CD14-positive monocyte (primary cell): ENCODE measurements around the gene RPS6KA2. TPM values are rescaled to one million over a fixed set of nuclear protein-coding genes. Genes with fewer than 3 reads are reported as not detected.
"Not testable (repeated sequence)": the region's sequence is repeated elsewhere in the genome, so short reads cannot be mapped to it uniquely, and the experiment has no call there.

Source experiments
- DNase-seq, 3 donors: peaks; one replicate each; pipeline ENCODE4 v3.0.0-alpha.2; 2011 to 2022
- H2AFZ ChIP-seq: 2 replicates; pipeline ENCODE4 v1.6.0; 2012; ENCODE audit warnings: mild to moderate bottlenecking, low read depth, low read length, inconsistent platforms; ENCODE audit not compliant: insufficient read depth, poor library complexity, severe bottlenecking
- H3K27ac ChIP-seq, 2 donors: 1 replicate in 1 of 2; 2 replicates in 1 of 2; pipeline ENCODE4 v1.5.1; 2012 to 2013; ENCODE audit warnings: low read length in 2 of 2, control low read depth in 1 of 2, inconsistent platforms in 1 of 2, low read depth in 1 of 2, mild to moderate bottlenecking in 1 of 2
- H3K27me3 ChIP-seq, 2 donors: one replicate each; pipeline versions ENCODE4 v1.6.0 to v1.6.1; 2011 to 2013; ENCODE audit warnings: low read length in 2 of 2; ENCODE audit not compliant: control insufficient read depth in 2 of 2, insufficient read depth in 2 of 2
- H3K36me3 ChIP-seq, 2 donors: replicated peaks in 1 of 2; 1 replicate in 1 of 2; 2 replicates in 1 of 2; pipeline versions ENCODE4 v1.5.1 to v1.6.1; 2012 to 2013; ENCODE audit warnings: low read length in 2 of 2, control low read depth in 1 of 2, inconsistent platforms in 1 of 2, mild to moderate bottlenecking in 1 of 2; ENCODE audit not compliant: insufficient read depth in 2 of 2, control insufficient read depth in 1 of 2
- H3K4me1 ChIP-seq, 2 donors: 1 replicate in 1 of 2; 2 replicates in 1 of 2; pipeline versions ENCODE4 v1.5.1 to v1.6.1; 2012 to 2013; ENCODE audit warnings: low read length in 2 of 2, control low read depth in 1 of 2, inconsistent platforms in 1 of 2, mild to moderate bottlenecking in 1 of 2, moderate library complexity in 1 of 2; ENCODE audit not compliant: insufficient read depth in 2 of 2, control insufficient read depth in 1 of 2
- H3K4me2 ChIP-seq: replicated peaks from 2 replicates; pipeline ENCODE3; 2012; ENCODE audit warnings: low read length, moderate library complexity, mild to moderate bottlenecking; ENCODE audit not compliant: poor library complexity, severe bottlenecking; ENCODE audit errors: extremely low read depth
- H3K4me3 ChIP-seq, 3 experiments: fragments of 200-600 bp in 1 of 3; sonication (generic) in 1 of 3; replicated peaks in 1 of 3; 1 replicate in 2 of 3; 2 replicates in 1 of 3; pipeline ENCODE4 v1.5.1; 2011 to 2013; ENCODE audit warnings: low read length in 3 of 3, mild to moderate bottlenecking in 3 of 3, control low read depth in 2 of 3, low read depth in 2 of 3, inconsistent platforms in 1 of 3, moderate library complexity in 1 of 3
- H3K79me2 ChIP-seq: 2 replicates; pipeline ENCODE4 v1.6.0; 2012; ENCODE audit warnings: mild to moderate bottlenecking, control low read depth, inconsistent platforms, low read length, moderate library complexity; ENCODE audit not compliant: insufficient read depth
- H3K9ac ChIP-seq: 2 replicates; pipeline ENCODE4 v1.6.0; 2017; ENCODE audit warnings: low read length, mild to moderate bottlenecking; ENCODE audit not compliant: insufficient read depth, poor library complexity, severe bottlenecking
- H3K9me3 ChIP-seq, 2 donors: replicated peaks in 1 of 2; 1 replicate in 1 of 2; 2 replicates in 1 of 2; pipeline versions ENCODE4 v1.5.1 to v1.6.1; 2012 to 2013; ENCODE audit warnings: low read length in 2 of 2, control low read depth in 1 of 2; ENCODE audit not compliant: control insufficient read depth in 1 of 2, insufficient read depth in 1 of 2
- H4K20me1 ChIP-seq: 2 replicates; pipeline ENCODE4 v1.6.0; 2012; ENCODE audit warnings: mild to moderate bottlenecking, low read length, control low read depth, moderate library complexity; ENCODE audit not compliant: insufficient read depth
- H3K27ac Mint-ChIP-seq, 7 donors: one replicate each; pipeline ENCODE4 v1.8.0; 2020; ENCODE audit warnings: mild to moderate bottlenecking in 7 of 7, mixed read lengths in 7 of 7, moderate library complexity in 6 of 7, inconsistent platforms in 2 of 7
- H3K27me3 Mint-ChIP-seq, 3 donors: one replicate each; pipeline ENCODE4 v1.8.0; 2021 to 2022; ENCODE audit warnings: low read depth in 3 of 3, mild to moderate bottlenecking in 3 of 3, mixed read lengths in 3 of 3, moderate library complexity in 3 of 3, inconsistent platforms in 1 of 3
- H3K36me3 Mint-ChIP-seq, 2 donors: one replicate each; pipeline ENCODE4 v1.8.0; 2020; ENCODE audit warnings: mixed read lengths in 2 of 2, inconsistent platforms in 1 of 2, mild to moderate bottlenecking in 1 of 2
- H3K4me1 Mint-ChIP-seq: one replicate; pipeline ENCODE4 v1.8.0; 2020; ENCODE audit warnings: mild to moderate bottlenecking, mixed read lengths
- H3K4me3 Mint-ChIP-seq, 2 donors: one replicate each; pipeline ENCODE4 v1.8.0; 2020; ENCODE audit warnings: mild to moderate bottlenecking in 2 of 2, mixed read lengths in 2 of 2, moderate library complexity in 1 of 2
- H3K9me3 Mint-ChIP-seq, 7 donors: one replicate each; pipeline ENCODE4 v1.8.0; 2020 to 2022; ENCODE audit warnings: mixed read lengths in 7 of 7, mild to moderate bottlenecking in 6 of 7, moderate library complexity in 6 of 7, inconsistent platforms in 2 of 7
- CTCF ChIP-seq: fragments of 200-600 bp; IDR thresholded peaks from one replicate; pipeline ENCODE4 v1.8.0; 2022; ENCODE audit warnings: antibody characterized with exemption, mild to moderate bottlenecking
- WGBS: methylation state at CpG from one replicate; pipeline ENCODE4 v1.1.5; 2013; ENCODE audit warnings: missing lambda C conversion rate; ENCODE audit not compliant: insufficient coverage; 5-methylcytosine and 5-hydroxymethylcytosine counted together
- intact Hi-C, 2 donors: fragments of 100-400 bp; cut with micrococcal nuclease; formaldehyde crosslinking; loops; one replicate each; pipeline versions ENCODE4 v1.15.0 to v1.15.1; 2023
- polyA plus RNA-seq, 3 donors: library from polyadenylated mRNA; depleted of rRNA in 1 of 3; unstranded in 2 of 3; stranded (reverse) in 1 of 3; fragments of 300-500 nt in 2 of 3; fragments of >200 nt in 1 of 3; fragmentation: Illumina TruSeq in 2 of 3; gene quantifications; 1 replicate in 2 of 3; 2 replicates in 1 of 3; pipeline ENCODE4 v1.2.3, GENCODE V29; 2012 to 2021

RPS6KA2 gene
- polyA plus RNA-seq, 3 donors = 1.4 to 3.1 (median 1.9) TPM

DNA sequence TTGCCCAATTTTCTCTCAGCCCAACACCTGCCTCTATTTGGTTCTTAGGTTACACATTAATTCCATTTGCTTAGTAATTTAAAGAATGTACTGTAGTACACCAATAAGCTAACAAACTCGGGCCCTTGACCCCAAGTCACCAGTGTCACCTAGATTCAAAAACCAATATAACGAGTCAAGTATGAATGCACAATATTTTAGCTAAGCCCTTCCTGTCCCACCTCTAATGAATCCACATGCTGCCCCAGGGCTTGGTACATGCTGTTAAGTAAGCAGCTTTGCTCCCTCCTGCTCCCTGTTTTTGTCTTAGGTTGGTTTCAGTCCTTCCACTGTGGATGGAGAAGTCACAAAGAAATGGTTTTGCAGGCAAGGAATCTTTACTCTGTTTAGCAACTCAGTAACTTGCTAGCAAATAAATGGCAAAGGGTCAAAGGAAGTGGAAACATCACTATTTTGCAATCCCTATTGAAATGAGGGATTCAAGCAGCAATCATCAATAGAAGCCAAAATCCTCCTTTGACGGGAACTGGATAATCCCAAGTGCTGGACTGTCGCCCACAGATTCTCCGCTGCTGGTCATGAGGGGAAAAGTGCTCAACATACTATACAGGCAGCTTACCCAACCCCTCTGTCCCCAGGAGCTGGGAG, 239.3 kb downstream of the RPS6KA2 start:
- no peak for DNase-seq
- TF ChIP-seq CTCF = no peak
- Histone ChIP-seq H3K9ac (no peak overlapping the region), H3K36me3 (no peaks in the 10 kb centered on the region), H3K4me3 (no peak overlapping the region), H3K27me3 (no peaks in the 10 kb centered on the region), H3K4me1 (peaks cover 7 to 13% of the 10 kb centered on the region in 2 donors), H3K79me2 (peaks cover under 1% of the 10 kb centered on the region), H2AFZ (no peak overlapping the region), H3K27ac (no peak overlapping the region), H4K20me1 (no peaks in the 10 kb centered on the region), H3K4me2 (no peak overlapping the region), H3K9me3 (no peaks in the 10 kb centered on the region)
- WGBS = 94% methylated on average over 2 of the region's 5 CpGs
- peak overlapping the region in 2 of 7 donors; percentile 41 to 76 for H3K27ac Mint-ChIP-seq
- peaks cover 27% of the 10 kb centered on the region for H3K4me1 Mint-ChIP-seq
- H3K4me3 Mint-ChIP-seq = no peak overlapping the region
- peaks cover 0 to 9% (median 3%) of the 10 kb centered on the region in 3 donors for H3K27me3 Mint-ChIP-seq
- no peaks in the 10 kb centered on the region for H3K9me3 Mint-ChIP-seq
- no peaks in the 10 kb centered on the region for H3K36me3 Mint-ChIP-seq
- intact Hi-C loops = loop anchor here in 1 of 2 donors (10.0 kb wide), 1 partner anchor 237 kb away; the partner anchor contains the start of gene RPS6KA2

DNA sequence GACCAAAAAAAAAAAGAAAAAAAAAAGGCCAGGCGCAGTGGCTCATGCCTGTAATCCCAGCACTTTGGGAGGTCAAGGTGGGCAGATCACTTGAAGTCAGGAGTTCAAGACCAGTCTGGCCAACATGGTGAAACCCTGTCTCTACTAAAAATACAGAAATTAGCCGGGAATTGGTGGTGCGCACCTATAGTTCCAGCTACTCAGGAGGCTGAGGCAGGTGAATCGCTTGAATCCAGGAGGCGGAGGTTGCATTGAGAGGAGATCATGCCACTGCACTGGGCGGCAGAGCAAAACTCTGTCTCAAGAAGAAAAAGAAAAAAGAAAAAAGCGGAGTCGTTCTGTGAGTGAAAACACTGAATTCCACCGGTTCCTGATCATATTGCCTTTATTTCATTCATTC, 240.0 kb downstream of the RPS6KA2 start:
- not testable (repeated sequence) for H3K79me2 ChIP-seq, H3K4me2 ChIP-seq, H2AFZ ChIP-seq, H3K27ac ChIP-seq, H3K9me3 ChIP-seq, H3K4me3 ChIP-seq, H3K27me3 Mint-ChIP-seq, H3K27ac Mint-ChIP-seq, H3K4me3 Mint-ChIP-seq, DNase-seq, H3K9me3 Mint-ChIP-seq, H4K20me1 ChIP-seq, H3K36me3 Mint-ChIP-seq, H3K27me3 ChIP-seq, H3K36me3 ChIP-seq, H3K9ac ChIP-seq
- intact Hi-C loops = loop anchor here in 1 of 2 donors (10.0 kb wide), 1 partner anchor 238 kb away; the partner anchor contains the start of gene RPS6KA2
- 100% methylated on average over 4 of the region's 9 CpGs for WGBS
- peaks cover 27% of the 10 kb centered on the region for H3K4me1 Mint-ChIP-seq
- peaks cover 9 to 15% of the 10 kb centered on the region in 2 donors for H3K4me1 ChIP-seq
